DND-41 (cell line): ENCODE measurements around the gene MSANTD1.

ENCODE experiments used
- CTCF ChIP-seq: IDR thresholded peaks from 2 replicates; pipeline ENCODE4 v1.5.1; 2012; ENCODE audit warnings: borderline replicate concordance, low read length, moderate library complexity, mild to moderate bottlenecking; ENCODE audit not compliant: poor library complexity, severe bottlenecking; ENCODE audit errors: extremely low read depth
- EZH2 ChIP-seq: IDR thresholded peaks from 3 replicates; pipeline ENCODE4 v1.6.1; 2012; ENCODE audit warnings: borderline replicate concordance, low read depth, mild to moderate bottlenecking, moderate library complexity, low read length, inconsistent platforms; ENCODE audit not compliant: severe bottlenecking

- TF ChIP-seq EZH2 (no peak), CTCF (no peak)
Observed at GRCh38 chr4:3237266-3237665, 11.7 kb upstream of the MSANTD1 start.
